CD4-positive, alpha-beta T cell treated with Interleukin-2 at 100 ng/mL for 4 hours (primary cell): ENCODE measurements around the gene PYM1.
"Not testable (repeated sequence)": the region's sequence is repeated elsewhere in the genome, so short reads cannot be mapped to it uniquely, and the experiment has no call there.

Source experiments
- DNase-seq: peaks from one replicate; pipeline ENCODE4 v3.0.0-alpha.2; 2020; ENCODE audit warnings: low spot score

The PYM1 gene

DNA sequence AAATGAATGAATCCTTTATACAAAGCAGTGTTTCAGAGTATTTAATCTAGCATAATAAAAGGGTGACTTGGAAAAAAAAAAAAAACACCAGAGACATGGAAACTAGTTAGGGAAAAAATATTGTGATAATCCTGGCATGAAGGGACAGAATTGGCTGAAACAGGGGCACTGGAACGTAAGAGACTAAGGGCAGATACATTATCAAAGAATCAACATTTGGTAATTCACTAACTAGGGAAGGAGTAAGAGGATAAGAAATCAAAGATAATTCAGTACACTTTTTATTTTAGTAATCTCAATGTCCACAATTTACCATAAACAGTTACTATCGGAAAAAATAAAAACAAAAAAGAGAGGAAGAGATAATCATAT lies 18.2 kb downstream of the PYM1 start:
- no peak for DNase-seq

DNA sequence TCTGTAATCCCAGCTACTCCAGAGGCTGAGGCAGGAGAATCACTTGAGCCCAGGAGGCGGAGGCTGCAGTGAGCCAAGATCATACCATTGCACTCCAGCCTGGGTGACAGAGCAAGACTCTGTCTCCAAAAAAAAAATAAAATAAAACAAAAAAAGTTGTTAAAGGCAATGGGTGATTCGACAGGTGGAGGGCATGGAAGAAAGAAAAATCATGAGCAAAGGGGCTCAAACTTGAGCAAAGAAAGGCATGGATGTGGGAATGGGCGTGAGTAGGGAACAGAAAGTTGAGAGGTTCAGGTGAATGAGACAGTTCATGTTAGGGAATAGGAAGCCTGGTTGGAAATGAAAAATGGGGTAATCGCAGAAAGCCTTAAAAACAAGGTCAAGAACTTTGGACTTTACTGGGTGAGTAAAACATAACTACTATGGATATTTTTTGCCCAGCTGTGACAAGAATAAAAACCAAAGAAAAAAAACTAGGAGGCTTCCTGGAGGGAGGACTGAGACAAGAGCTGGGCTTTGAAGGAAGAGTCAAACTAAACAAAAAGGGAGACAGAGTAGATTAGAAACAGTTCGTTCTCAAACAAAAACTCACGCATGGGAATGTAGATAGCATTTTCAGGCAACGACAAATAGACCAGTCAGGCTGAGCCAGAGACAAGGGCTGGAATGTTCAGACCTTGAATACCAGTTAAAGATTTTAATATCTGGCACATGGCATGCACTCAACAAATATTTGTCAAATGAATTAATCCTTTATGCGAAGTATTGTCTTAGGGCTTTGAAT lies 18.8 kb downstream of the PYM1 start:
- DNase-seq, result no peak

- no peak for DNase-seq
Measured at GRCh38 chr12:55906056-55906455, 21.6 kb downstream of the PYM1 start.

DNA sequence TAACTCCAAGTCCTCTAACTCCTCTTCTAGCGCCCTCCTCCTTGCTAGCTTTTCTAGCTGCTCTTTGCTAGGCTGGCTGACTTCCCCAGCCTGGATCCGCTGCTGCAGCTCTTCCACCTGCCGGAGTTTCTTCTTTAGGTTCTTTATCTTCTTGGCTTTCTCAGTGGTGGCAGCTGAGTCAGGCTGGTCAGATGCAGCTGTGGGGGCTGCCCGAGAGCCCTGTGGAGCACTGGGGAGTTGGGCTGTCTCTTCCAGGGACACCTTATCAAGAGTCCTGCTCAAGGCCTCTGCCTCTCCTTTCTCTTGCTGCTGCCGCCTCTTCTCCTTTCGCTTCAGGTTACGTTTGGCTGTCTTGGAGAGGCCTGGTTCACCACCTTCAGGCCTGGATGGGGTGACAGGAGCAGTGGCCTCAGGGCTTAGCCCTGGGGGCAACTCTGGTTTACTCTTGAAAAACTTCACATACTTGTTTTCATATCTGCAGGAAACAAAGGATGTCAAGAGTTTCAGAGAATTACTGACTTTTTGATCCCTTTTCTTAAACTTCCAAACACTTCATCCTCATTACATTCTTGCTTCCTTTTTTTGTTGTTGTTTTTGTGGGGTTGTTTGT lies 25.7 kb downstream of the PYM1 start:
- no peak for DNase-seq

- DNase-seq, result no peak
Measured at GRCh38 chr12:55899082-55899481, 28.6 kb downstream of the PYM1 start.

- DNase-seq, result no peak
Measured at GRCh38 chr12:55893723-55894122, 34.0 kb downstream of the PYM1 start.

DNA sequence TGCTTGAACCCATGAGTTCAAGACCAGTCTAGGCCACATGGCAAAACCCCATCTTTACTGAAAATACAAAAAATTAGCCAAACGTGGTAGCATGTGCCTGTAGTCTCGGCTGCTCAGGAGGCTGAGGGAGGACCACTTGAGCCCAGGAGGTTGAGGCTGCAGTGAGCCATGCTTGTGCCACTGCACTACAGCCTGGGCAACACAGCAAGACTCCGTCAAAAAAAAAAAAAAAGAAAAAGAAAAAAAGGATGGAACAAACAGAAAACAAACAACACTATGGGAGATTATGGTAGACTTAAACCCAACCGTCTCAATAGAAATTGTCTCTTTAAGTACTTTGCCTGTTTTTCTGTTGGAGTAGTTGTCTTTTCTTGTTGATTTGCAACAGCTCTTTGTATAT lies 36.4 kb downstream of the PYM1 start:
- DNase-seq, result no peak

GRCh38 chr12:55885113-55885512 lies 42.6 kb downstream of the PYM1 start:
- DNase-seq, result no peak

DNA sequence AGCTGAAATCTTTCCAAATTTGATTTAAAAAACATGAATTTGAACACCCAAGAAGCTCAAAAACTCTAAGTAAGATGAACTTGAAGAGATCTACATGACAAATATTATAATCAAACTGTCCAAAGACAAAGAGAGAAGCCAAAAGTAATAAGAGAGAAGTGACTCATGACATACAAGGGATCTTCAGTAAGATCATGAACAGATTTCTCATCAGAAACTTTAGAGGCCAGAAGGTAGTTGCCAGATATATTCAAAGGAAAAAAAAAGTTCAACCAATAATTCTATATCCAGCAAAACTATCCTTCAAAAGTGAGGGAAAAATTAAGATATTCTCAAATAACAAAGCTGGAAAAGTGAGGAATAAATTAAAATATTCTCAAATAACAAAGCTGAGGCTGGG lies 49.9 kb downstream of the PYM1 start:
- no peak for DNase-seq

- no peak for DNase-seq
Measured at GRCh38 chr12:55875704-55876467, 51.8 kb downstream of the PYM1 start.

- no peak for DNase-seq
Measured at GRCh38 chr12:55874443-55874842, 53.3 kb downstream of the PYM1 start.

GRCh38 chr12:55866454-55867004 lies 61.2 kb downstream of the PYM1 start:
- DNase-seq, result not testable (repeated sequence)

- DNase-seq, result no peak
Measured at GRCh38 chr12:55865327-55865726, 62.4 kb downstream of the PYM1 start.

DNA sequence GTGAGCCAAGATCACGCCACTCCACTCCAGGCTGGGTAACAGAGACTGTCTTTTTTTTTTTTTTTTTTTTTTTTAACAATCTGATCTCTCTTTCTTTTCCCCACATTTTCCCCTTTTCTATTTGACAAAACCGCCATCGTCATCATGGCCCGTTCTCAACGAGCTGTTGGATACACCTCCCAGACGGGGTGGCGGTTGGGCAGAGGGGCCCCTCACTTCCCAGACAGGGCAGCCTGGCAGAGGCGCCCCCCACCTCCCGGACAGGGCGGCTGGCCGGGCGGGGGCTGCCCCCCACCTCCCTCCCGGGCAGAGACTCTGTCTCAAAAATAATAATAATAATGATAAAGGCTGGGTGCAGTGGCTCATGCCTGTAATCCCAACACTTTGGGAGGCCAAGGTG lies 64.8 kb downstream of the PYM1 start:
- DNase-seq, result not testable (repeated sequence)

DNA sequence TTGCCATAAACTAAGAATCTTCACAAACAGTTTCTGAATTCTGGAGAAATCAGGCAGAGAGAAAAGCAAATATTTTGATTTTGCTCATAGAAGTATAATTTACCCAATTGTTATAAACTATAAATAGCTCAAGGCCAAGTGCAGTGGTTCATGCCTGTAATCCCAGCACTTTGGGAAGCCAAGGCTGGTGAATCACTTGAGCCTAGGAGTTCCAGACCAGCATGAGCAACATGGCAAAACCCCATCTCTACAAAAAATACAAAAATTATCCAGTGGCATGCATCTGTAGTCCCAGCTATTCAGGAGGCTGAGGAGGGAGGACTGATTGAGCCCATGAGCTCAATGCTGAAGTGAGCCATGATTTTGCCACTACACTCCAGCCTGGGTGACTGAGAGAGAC lies 65.4 kb downstream of the PYM1 start:
- DNase-seq, result no peak

DNA sequence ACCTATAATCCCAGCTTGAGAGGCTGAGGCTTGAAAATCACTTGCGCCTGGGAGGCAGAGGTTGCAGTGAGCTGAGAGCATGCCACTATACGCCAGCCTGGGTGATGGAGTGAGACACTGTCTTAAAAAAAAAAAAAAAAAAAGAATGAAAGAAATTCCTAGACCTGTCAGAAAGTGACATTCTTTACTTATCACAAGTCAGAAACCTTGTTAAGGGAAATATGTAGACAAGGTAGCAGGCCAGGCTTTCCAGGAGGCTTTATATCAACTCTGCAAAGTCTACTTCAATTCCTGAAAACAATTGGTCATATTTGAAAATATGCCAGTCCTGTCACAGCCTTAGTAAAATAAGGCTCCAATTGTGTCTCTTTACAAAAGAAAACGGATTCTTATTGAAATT lies 65.8 kb downstream of the PYM1 start:
- DNase-seq, result no peak

GRCh38 chr12:55861396-55861795 lies 66.3 kb downstream of the PYM1 start:
- DNase-seq, result no peak

- no peak for DNase-seq
Measured at GRCh38 chr12:55852740-55853139, 75.0 kb downstream of the PYM1 start.
